MM.1S (cell line): ENCODE results near the gene ZNF329.
"Not testable (repeated sequence)": the region's sequence is repeated elsewhere in the genome, so short reads cannot be mapped to it uniquely, and the experiment has no call there.

Experiments
- DNase-seq: peaks from one replicate; pipeline ENCODE4 v3.0.0-alpha.2; 2015
- H2AFZ ChIP-seq: fragments of 300-600 bp; sonication (generic); 2 replicates; pipeline ENCODE4 v1.6.0; 2016; ENCODE audit warnings: antibody characterized with exemption, low read length
- H3F3A ChIP-seq: fragments of 300-600 bp; sonication (generic); 2 replicates; pipeline ENCODE4 v1.6.1; 2016; ENCODE audit warnings: mild to moderate bottlenecking, antibody characterized with exemption, low read length, moderate library complexity, mixed read lengths; ENCODE audit not compliant: insufficient read depth
- H3K27ac ChIP-seq: fragments of 300-600 bp; sonication (generic); 2 replicates; pipeline ENCODE4 v1.5.1; 2016; ENCODE audit warnings: mild to moderate bottlenecking, low read length
- H3K27me3 ChIP-seq: fragments of 300-600 bp; sonication (generic); replicated peaks from 2 replicates; pipeline ENCODE4 v1.6.0; 2016; ENCODE audit warnings: low read length; ENCODE audit not compliant: insufficient read depth
- H3K36me3 ChIP-seq: fragments of 300-600 bp; sonication (generic); replicated peaks from 2 replicates; pipeline ENCODE4 v1.6.1; 2016; ENCODE audit warnings: mild to moderate bottlenecking, low read length, mixed read lengths; ENCODE audit not compliant: insufficient read depth
- H3K4me1 ChIP-seq: fragments of 300-600 bp; sonication (generic); 2 replicates; pipeline ENCODE4 v1.6.1; 2016; ENCODE audit warnings: low read length, mixed read lengths
- H3K4me2 ChIP-seq: fragments of 300-600 bp; sonication (generic); 2 replicates; pipeline ENCODE4 v1.6.0; 2016; ENCODE audit warnings: low read depth, low read length
- H3K4me3 ChIP-seq: fragments of 300-600 bp; sonication (generic); 2 replicates; pipeline ENCODE4 v1.5.1; 2016; ENCODE audit warnings: low read length, mixed read lengths
- H3K79me2 ChIP-seq: fragments of 300-600 bp; sonication (generic); 2 replicates; pipeline ENCODE4 v1.6.1; 2016; ENCODE audit warnings: mixed run types, low read length, mixed read lengths
- H3K9ac ChIP-seq: fragments of 300-600 bp; sonication (generic); 2 replicates; pipeline ENCODE4 v1.6.1; 2016; ENCODE audit warnings: low read length, mixed read lengths
- H3K9me2 ChIP-seq: fragments of 300-600 bp; sonication (generic); replicated peaks from 2 replicates; pipeline ENCODE4 v1.6.1; 2016; ENCODE audit warnings: mild to moderate bottlenecking, low read length, mixed read lengths; ENCODE audit not compliant: insufficient read depth
- H3K9me3 ChIP-seq: fragments of 300-600 bp; sonication (generic); replicated peaks from 2 replicates; pipeline ENCODE4 v1.6.1; 2016; ENCODE audit warnings: mild to moderate bottlenecking, low read length, mixed read lengths; ENCODE audit not compliant: insufficient read depth
- H4K20me1 ChIP-seq: fragments of 300-600 bp; sonication (generic); 2 replicates; pipeline ENCODE4 v1.6.1; 2016; ENCODE audit warnings: mild to moderate bottlenecking, low read length, moderate library complexity, mixed read lengths; ENCODE audit not compliant: insufficient read depth
- CTCF ChIP-seq: fragments of 300-600 bp; sonication (generic); IDR thresholded peaks from 2 replicates; pipeline ENCODE4 v1.5.1; 2016; ENCODE audit warnings: antibody characterized with exemption, low read length, mixed read lengths
- EZH2 ChIP-seq: fragments of 300-600 bp; sonication (generic); optimal IDR thresholded peaks from 2 replicates; pipeline ENCODE3; 2017; ENCODE audit warnings: low read depth, mild to moderate bottlenecking, antibody characterized with exemption, low read length, mixed read lengths
- EZH2phosphoT487 ChIP-seq: fragments of 300-600 bp; sonication (generic); IDR thresholded peaks from 2 replicates; pipeline ENCODE4 v1.6.1; 2018; ENCODE audit warnings: antibody characterized with exemption, low read length

The ZNF329 gene

DNA sequence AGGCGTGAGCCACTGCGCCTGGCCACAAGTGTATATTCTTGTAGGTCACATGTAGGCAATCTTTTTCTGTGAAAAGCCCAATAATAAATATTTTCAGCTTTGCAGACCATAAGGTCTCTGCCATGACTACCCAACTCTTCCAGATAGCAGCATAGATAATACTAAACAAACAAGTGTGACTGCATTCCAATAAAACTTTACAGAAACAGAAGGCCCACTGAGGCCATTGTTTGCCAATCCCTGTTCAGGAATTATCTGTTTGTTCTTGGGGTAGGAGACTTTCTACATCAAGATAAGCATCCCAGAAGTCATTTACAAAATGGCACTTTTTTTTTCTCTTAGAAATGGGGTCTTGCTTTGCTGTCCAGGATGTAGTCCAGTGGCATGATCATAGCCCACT, 2.8 kb upstream of the ZNF329 start:
- Histone ChIP-seq H3K27me3 (no peaks in the 10 kb centered on the region), H3K4me3 (no peak overlapping the region), H3F3A (no peaks in the 10 kb centered on the region), H3K79me2 (no peaks in the 10 kb centered on the region), H3K9ac (no peak overlapping the region), H3K27ac (no peak overlapping the region), H3K9me3 (no peaks in the 10 kb centered on the region), H3K4me1 (no peaks in the 10 kb centered on the region), H2AFZ (no peak overlapping the region), H3K36me3 (no peaks in the 10 kb centered on the region), H4K20me1 (no peaks in the 10 kb centered on the region), H3K9me2 (no peaks in the 10 kb centered on the region), H3K4me2 (no peak overlapping the region)
- no peak for DNase-seq
- TF ChIP-seq CTCF (no peak), EZH2 (no peak), EZH2phosphoT487 (no peak)

DNA sequence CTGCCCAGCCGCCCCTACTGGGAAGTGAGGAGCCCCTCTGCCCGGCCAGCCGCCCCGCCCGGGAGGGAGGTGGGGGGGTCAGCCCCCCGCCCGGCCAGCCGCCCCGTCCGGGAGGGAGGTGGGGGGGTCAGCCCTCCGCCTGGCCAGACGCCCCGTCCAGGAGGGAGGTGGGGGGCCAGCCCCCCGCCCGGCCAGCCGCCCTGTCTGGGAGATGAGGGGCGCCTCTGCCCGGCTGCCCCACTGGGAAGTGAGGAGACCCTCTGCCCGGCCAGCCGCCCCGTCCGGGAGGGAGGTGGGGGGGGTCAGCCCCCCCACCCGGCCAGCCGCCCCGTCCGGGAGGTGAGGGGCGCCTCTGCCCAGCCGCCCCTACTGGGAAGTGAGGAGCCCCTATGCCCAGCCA, 3.1 kb downstream of the ZNF329 start:
- H3K79me2 ChIP-seq, H3K9me3 ChIP-seq: not testable (repeated sequence)

DNA sequence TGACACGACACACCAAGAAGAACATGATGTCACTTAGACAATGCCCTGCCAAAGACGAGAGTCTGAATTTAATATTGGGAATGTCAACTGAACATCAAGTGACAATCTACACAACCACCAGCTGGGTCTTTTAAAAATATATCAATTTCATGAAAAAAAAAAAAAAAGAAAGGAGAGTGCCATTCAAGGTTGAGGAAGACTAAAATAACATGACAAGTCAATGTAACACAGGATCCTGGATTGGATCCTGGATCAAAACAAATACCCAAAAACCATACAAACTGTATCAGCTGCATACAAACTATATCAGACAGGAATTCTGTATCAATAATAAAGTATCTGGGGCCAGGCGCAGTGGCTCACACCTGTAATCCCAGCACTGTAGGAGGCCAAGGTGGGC, 4.7 kb downstream of the ZNF329 start:
- no peak for DNase-seq

More for the DNA sequence above, 3.1 kb downstream of the ZNF329 start:
- not testable (repeated sequence) for DNase-seq, H3K9me2 ChIP-seq, H3K36me3 ChIP-seq, H3K4me1 ChIP-seq, H3K9ac ChIP-seq, H3K4me3 ChIP-seq, H3K27ac ChIP-seq, H2AFZ ChIP-seq, H4K20me1 ChIP-seq, H3K27me3 ChIP-seq, H3K4me2 ChIP-seq, H3F3A ChIP-seq

GRCh38 chr19:58134244-58134643, 16.3 kb downstream of the ZNF329 start:
- no peak overlapping the region for H3K4me3 ChIP-seq
- H4K20me1 ChIP-seq: no peaks in the 10 kb centered on the region
- no peaks in the 10 kb centered on the region for H3K4me1 ChIP-seq
- no peaks in the 10 kb centered on the region for H3K79me2 ChIP-seq
- TF ChIP-seq CTCF (no peak), EZH2 (no peak), EZH2phosphoT487 (no peak)
- no peaks in the 10 kb centered on the region for H3F3A ChIP-seq
- H2AFZ ChIP-seq: no peak overlapping the region
- H3K27me3 ChIP-seq: no peaks in the 10 kb centered on the region
- no peaks in the 10 kb centered on the region for H3K9me3 ChIP-seq
- DNase-seq: no peak
- no peak overlapping the region for H3K4me2 ChIP-seq
- no peak overlapping the region for H3K27ac ChIP-seq
- H3K9ac ChIP-seq: no peak overlapping the region
- no peaks in the 10 kb centered on the region for H3K9me2 ChIP-seq
- H3K36me3 ChIP-seq: 0 out of 2 replicates have a peak, but pooled peaks cover under 1% of the 10 kb centered on the region

More for the DNA sequence above, 4.7 kb downstream of the ZNF329 start:
- Histone ChIP-seq H3K79me2 (0 out of 2 replicates have a peak, but pooled peaks cover 4% of the 10 kb centered on the region), H3K27ac (no peak overlapping the region), H3K9me3 (no peaks in the 10 kb centered on the region), H4K20me1 (no peaks in the 10 kb centered on the region), H3K4me2 (no peak overlapping the region), H3K4me1 (no peaks in the 10 kb centered on the region), H3K9ac (no peak overlapping the region), H2AFZ (no peak overlapping the region), H3K36me3 (no peaks in the 10 kb centered on the region), H3K4me3 (no peak overlapping the region), H3K27me3 (no peaks in the 10 kb centered on the region), H3K9me2 (no peaks in the 10 kb centered on the region), H3F3A (no peaks in the 10 kb centered on the region)
- no peak for TF ChIP-seq EZH2phosphoT487
